Kidney glomerular epithelial cell (primary cell): ENCODE results near the gene PLAC1.

Experiments used
- DNase-seq: peaks from one replicate; lab custom pipeline; 2025; lab: John Stamatoyannopoulos, UW

The PLAC1 gene

GRCh38 chrX:134543288-134543687, 115.0 kb downstream of the PLAC1 start:
- DNase-seq: no peak

GRCh38 chrX:134542485-134542884, 115.8 kb downstream of the PLAC1 start:
- peak; percentile 12 for DNase-seq

- DNase-seq: no peak
Observed at GRCh38 chrX:134541906-134542305, 116.4 kb downstream of the PLAC1 start.

GRCh38 chrX:134538316-134538715, 120.0 kb downstream of the PLAC1 start:
- DNase-seq: no peak

- peak; percentile 41 for DNase-seq
Observed at GRCh38 chrX:134537179-134537955, 120.9 kb downstream of the PLAC1 start.

GRCh38 chrX:134533952-134534351, 124.3 kb downstream of the PLAC1 start:
- no peak for DNase-seq

GRCh38 chrX:134533352-134533751, 124.9 kb downstream of the PLAC1 start:
- DNase-seq: no peak

- no peak for DNase-seq
Observed at GRCh38 chrX:134530845-134531244, 127.4 kb downstream of the PLAC1 start.

GRCh38 chrX:134529481-134529880, 128.8 kb downstream of the PLAC1 start:
- no peak for DNase-seq

- no peak for DNase-seq
Observed at GRCh38 chrX:134528960-134529359, 129.3 kb downstream of the PLAC1 start.

GRCh38 chrX:134526399-134526798, 131.9 kb downstream of the PLAC1 start:
- DNase-seq: peak; percentile 3

- DNase-seq: no peak
Observed at GRCh38 chrX:134525086-134525792, 133.0 kb downstream of the PLAC1 start.

GRCh38 chrX:134524181-134524580, 134.1 kb downstream of the PLAC1 start:
- no peak for DNase-seq

GRCh38 chrX:134520860-134521390, 137.3 kb downstream of the PLAC1 start:
- DNase-seq: peak; percentile 26
